GM18511 (cell line): ENCODE measurements around the gene DET1.
"Not testable (repeated sequence)": the region's sequence is repeated elsewhere in the genome, so short reads cannot be mapped to it uniquely, and the experiment has no call there.

Experiments
- ATAC-seq: cut with Tn5 transposase; IDR thresholded peaks from one replicate; pipeline ENCODE4 v1.9.1; 2021; ENCODE audit warnings: mild to moderate bottlenecking, moderate library complexity; ENCODE audit not compliant: unreplicated experiment

Gene DET1

GRCh38 chr15:88498996-88499395, 47.5 kb downstream of the DET1 start:
- no peak for ATAC-seq

- no peak for ATAC-seq
Observed at GRCh38 chr15:88497109-88497765, 49.2 kb downstream of the DET1 start.

GRCh38 chr15:88493844-88494243, 52.6 kb downstream of the DET1 start:
- no peak for ATAC-seq

GRCh38 chr15:88491158-88491557, 55.3 kb downstream of the DET1 start:
- ATAC-seq, result no peak

GRCh38 chr15:88490036-88490435, 56.4 kb downstream of the DET1 start:
- ATAC-seq, result no peak

- ATAC-seq, result no peak
Observed at GRCh38 chr15:88489321-88489720, 57.2 kb downstream of the DET1 start.

- ATAC-seq, result no peak
Observed at GRCh38 chr15:88487796-88488523, 58.5 kb downstream of the DET1 start.

- no peak for ATAC-seq
Observed at GRCh38 chr15:88487178-88487795, 59.2 kb downstream of the DET1 start.

- no peak for ATAC-seq
Observed at GRCh38 chr15:88484682-88485331, 61.7 kb downstream of the DET1 start.

- ATAC-seq, result no peak
Observed at GRCh38 chr15:88482263-88482662, 64.2 kb downstream of the DET1 start.

- ATAC-seq, result no peak
Observed at GRCh38 chr15:88480981-88481380, 65.5 kb downstream of the DET1 start.

- ATAC-seq, result no peak
Observed at GRCh38 chr15:88479169-88479568, 67.3 kb downstream of the DET1 start.

- ATAC-seq, result no peak
Observed at GRCh38 chr15:88477904-88478303, 68.6 kb downstream of the DET1 start.

- ATAC-seq, result no peak
Observed at GRCh38 chr15:88477126-88477525, 69.4 kb downstream of the DET1 start.

- no peak for ATAC-seq
Observed at GRCh38 chr15:88476635-88477060, 69.8 kb downstream of the DET1 start.

- ATAC-seq, result not testable (repeated sequence)
Observed at GRCh38 chr15:88473661-88474293, 72.7 kb downstream of the DET1 start.

GRCh38 chr15:88472225-88472624, 74.3 kb downstream of the DET1 start:
- no peak for ATAC-seq

- no peak for ATAC-seq
Observed at GRCh38 chr15:88470625-88471372, 75.7 kb downstream of the DET1 start.

GRCh38 chr15:88469321-88469720, 77.2 kb downstream of the DET1 start:
- no peak for ATAC-seq

GRCh38 chr15:88468721-88469120, 77.8 kb downstream of the DET1 start:
- not testable (repeated sequence) for ATAC-seq
